GM12801 (cell line): ENCODE results near the gene TMEM54.

ENCODE experiments used
- CTCF ChIP-seq: IDR thresholded peaks from one replicate; pipeline ENCODE4 v1.5.1; 2011; ENCODE audit warnings: control low read depth; ENCODE audit not compliant: insufficient read length; ENCODE audit errors: extremely low read depth

TMEM54 gene

GRCh38 chr1:32892368-32893197, 8.6 kb downstream of the TMEM54 start:
- TF ChIP-seq CTCF = no peak

GRCh38 chr1:32891630-32892029, 9.6 kb downstream of the TMEM54 start:
- TF ChIP-seq CTCF = no peak

DNA sequence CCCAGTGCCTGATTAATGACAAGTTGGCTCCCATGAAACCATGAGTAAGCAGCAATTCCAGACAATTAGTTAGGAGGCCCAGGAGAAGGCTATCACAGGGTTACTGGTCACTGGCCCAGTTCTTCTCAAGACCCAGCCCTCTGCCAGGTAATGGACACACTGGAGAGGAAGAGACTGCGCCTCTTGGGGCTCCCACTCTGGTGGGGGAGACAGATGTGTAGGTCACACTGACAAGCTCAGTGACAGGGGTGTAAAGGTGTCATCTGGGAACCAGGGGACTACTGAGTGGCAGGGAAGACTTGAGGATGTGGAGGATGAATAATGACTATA, 10.0 kb downstream of the TMEM54 start:
- no peak for TF ChIP-seq CTCF

DNA sequence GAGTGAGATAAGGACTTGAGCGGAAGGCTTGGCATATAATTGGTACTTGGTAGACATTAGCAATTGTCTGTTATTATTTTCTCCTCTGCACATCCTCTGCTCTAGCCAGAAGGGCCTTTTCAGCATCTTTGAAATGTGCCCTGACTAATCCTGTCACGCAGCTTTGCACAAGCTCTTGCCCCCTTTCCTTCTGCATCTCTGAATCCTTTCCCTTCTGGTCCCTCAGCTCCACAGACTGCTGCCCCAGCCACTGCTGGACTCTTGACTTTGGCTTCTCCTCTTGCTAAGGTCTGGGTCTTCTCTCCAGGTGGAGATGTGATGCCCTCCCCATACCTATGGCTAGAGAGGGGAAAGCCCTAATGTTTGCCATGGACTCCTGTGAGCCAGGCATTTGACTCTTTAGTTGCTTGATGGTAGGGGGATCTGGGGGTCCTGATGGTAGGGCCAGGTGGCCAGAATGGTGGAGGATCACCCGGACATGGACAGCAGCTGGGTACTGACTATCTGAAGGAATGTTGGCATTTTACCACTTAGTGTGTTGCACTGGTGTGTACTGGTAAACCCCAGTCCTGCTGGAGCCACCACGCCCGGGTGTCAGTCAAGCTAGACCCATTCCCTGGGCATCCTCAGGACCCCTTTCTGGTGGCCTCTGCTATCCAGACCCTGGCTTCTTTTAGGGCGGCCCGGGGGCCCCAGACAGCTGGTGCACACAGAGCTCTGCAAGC, 10.5 kb downstream of the TMEM54 start:
- no peak for TF ChIP-seq CTCF

DNA sequence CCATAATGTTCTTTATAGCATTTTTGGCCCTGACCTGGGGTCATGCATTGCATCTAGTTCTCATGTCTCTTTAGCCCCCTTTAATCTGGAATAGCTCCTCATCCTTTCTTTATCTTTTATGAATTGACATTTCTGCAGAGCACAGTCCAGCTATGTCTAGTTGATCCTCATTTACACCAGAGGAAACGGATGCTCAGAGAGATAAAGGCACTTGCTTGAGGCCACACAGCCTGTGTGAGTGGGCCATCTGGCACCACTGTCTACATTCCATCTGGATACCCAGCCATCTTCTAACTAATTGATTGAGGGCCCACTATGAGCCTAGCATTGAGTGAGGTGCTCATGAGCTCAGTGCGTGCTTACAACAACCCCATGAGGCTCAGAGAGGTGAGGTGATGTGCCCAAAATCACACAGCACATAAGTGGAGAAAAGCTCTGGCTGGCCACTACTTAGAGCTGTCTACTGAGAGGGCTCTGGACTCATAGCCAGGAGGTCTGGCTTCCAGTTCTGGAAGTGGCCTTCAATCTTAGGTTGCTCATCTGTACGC, 11.4 kb downstream of the TMEM54 start:
- TF ChIP-seq CTCF = no peak

- no peak for TF ChIP-seq CTCF
These were observed 12.3 kb downstream of the TMEM54 start for GRCh38 chr1:32888677-32889420.

GRCh38 chr1:32888134-32888533, 13.1 kb downstream of the TMEM54 start:
- TF ChIP-seq CTCF = no peak
